Chondrocyte (in vitro differentiated cells): Measurements from ENCODE around the gene NUP88. TPM values are rescaled to one million over a fixed set of nuclear protein-coding genes. Genes with fewer than 3 reads are reported as not detected.

Source experiments
- DNase-seq: peaks from one replicate; pipeline ENCODE4 v3.0.0; 2021; ENCODE audit warnings: mixed read lengths, low spot score
- H3K27ac Mint-ChIP-seq: one replicate; pipeline ENCODE4 v1.8.0; 2021; ENCODE audit warnings: mild to moderate bottlenecking, moderate library complexity, mixed read lengths; ENCODE audit not compliant: unreplicated experiment
- H3K27me3 Mint-ChIP-seq: 2 replicates; pipeline ENCODE4 v1.8.0; 2021; ENCODE audit warnings: low read depth, mixed read lengths
- H3K36me3 Mint-ChIP-seq: 2 replicates; pipeline ENCODE4 v1.8.0; 2021; ENCODE audit warnings: low read depth, mixed read lengths
- H3K4me1 Mint-ChIP-seq: 2 replicates; pipeline ENCODE4 v1.8.0; 2021; ENCODE audit warnings: low read depth, mild to moderate bottlenecking, mixed read lengths
- H3K4me3 Mint-ChIP-seq: one replicate; pipeline ENCODE4 v1.8.0; 2021; ENCODE audit warnings: mild to moderate bottlenecking, moderate library complexity, mixed read lengths; ENCODE audit not compliant: unreplicated experiment
- H3K9me3 Mint-ChIP-seq: 2 replicates; pipeline ENCODE4 v1.8.0; 2021; ENCODE audit warnings: low read depth, mixed read lengths
- CTCF ChIP-seq: fragments of 200-600 bp; sonication (generic); IDR thresholded peaks from 2 replicates; pipeline ENCODE4 v1.5.0; 2021; ENCODE audit warnings: antibody characterized with exemption, mild to moderate bottlenecking, moderate library complexity
- total RNA-seq: library from RNA; stranded (reverse); gene quantifications from 3 replicates; pipeline ENCODE4 v1.2.1, GENCODE V29; 2021

The NUP88 gene
- total RNA-seq, 1 donor from 2014 or later: 29.2 TPM

- no peaks in the 10 kb centered on the region for H3K9me3 Mint-ChIP-seq
- H3K27me3 Mint-ChIP-seq: no peaks in the 10 kb centered on the region
- no peak for DNase-seq
- peaks cover 20% of the 10 kb centered on the region for H3K36me3 Mint-ChIP-seq
- H3K4me1 Mint-ChIP-seq: peaks cover 41% of the 10 kb centered on the region
- H3K27ac Mint-ChIP-seq: peak overlapping the region; percentile 88
- H3K4me3 Mint-ChIP-seq: no peak overlapping the region
- no peak for TF ChIP-seq CTCF
Observed at GRCh38 chr17:5355421-5356129, 63.9 kb downstream of the NUP88 start.

- no peaks in the 10 kb centered on the region for H3K9me3 Mint-ChIP-seq
- TF ChIP-seq CTCF: no peak
- no peaks in the 10 kb centered on the region for H3K27me3 Mint-ChIP-seq
- peak overlapping the region; percentile 88 for H3K27ac Mint-ChIP-seq
- DNase-seq: no peak
- H3K4me3 Mint-ChIP-seq: no peak overlapping the region
- peaks cover 18% of the 10 kb centered on the region for H3K36me3 Mint-ChIP-seq
- peaks cover 41% of the 10 kb centered on the region for H3K4me1 Mint-ChIP-seq
Observed at GRCh38 chr17:5354886-5355415, 64.5 kb downstream of the NUP88 start.

GRCh38 chr17:5354310-5354709, 65.2 kb downstream of the NUP88 start:
- no peak for DNase-seq
- no peak overlapping the region for H3K4me3 Mint-ChIP-seq
- H3K4me1 Mint-ChIP-seq: peaks cover 40% of the 10 kb centered on the region
- no peaks in the 10 kb centered on the region for H3K9me3 Mint-ChIP-seq
- H3K27me3 Mint-ChIP-seq: no peaks in the 10 kb centered on the region
- H3K36me3 Mint-ChIP-seq: peaks cover 19% of the 10 kb centered on the region
- TF ChIP-seq CTCF: no peak
- H3K27ac Mint-ChIP-seq: peak overlapping the region; percentile 2

- H3K36me3 Mint-ChIP-seq: peaks cover 26% of the 10 kb centered on the region
Observed at GRCh38 chr17:5352681-5353289, 66.7 kb downstream of the NUP88 start.

More at GRCh38 chr17:5352681-5353289, 66.7 kb downstream of the NUP88 start:
- TF ChIP-seq CTCF: no peak
- Mint-ChIP-seq H3K27ac (peak overlapping the region; percentile 2), H3K9me3 (no peaks in the 10 kb centered on the region), H3K4me3 (no peak overlapping the region), H3K4me1 (peaks cover 37% of the 10 kb centered on the region), H3K27me3 (no peaks in the 10 kb centered on the region)
- no peak for DNase-seq
